ENCODE data around the gene CDH20.

GRCh38 chr18:61556316-61556715 lies 223.1 kb downstream of the CDH20 start:
- TF ChIP-seq, protein P1, sequence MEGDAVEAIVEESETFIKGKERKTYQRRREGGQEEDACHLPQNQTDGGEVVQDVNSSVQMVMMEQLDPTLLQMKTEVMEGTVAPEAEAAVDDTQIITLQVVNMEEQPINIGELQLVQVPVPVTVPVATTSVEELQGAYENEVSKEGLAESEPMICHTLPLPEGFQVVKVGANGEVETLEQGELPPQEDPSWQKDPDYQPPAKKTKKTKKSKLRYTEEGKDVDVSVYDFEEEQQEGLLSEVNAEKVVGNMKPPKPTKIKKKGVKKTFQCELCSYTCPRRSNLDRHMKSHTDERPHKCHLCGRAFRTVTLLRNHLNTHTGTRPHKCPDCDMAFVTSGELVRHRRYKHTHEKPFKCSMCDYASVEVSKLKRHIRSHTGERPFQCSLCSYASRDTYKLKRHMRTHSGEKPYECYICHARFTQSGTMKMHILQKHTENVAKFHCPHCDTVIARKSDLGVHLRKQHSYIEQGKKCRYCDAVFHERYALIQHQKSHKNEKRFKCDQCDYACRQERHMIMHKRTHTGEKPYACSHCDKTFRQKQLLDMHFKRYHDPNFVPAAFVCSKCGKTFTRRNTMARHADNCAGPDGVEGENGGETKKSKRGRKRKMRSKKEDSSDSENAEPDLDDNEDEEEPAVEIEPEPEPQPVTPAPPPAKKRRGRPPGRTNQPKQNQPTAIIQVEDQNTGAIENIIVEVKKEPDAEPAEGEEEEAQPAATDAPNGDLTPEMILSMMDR (IDR thresholded peaks at IDR 0.05) = no peak
- TF ChIP-seq POLR2AphosphoS5 (IDR thresholded peaks at IDR 0.05; ENCODE audit: insufficient read depth in 1 of 2, low read depth in 1 of 2) = no peak

Measured in vagina (tissue), 2 donors.